CD4-positive, alpha-beta T cell (primary cell): Measurements from ENCODE around the gene ACTBL2. TPM values are rescaled to one million over a fixed set of nuclear protein-coding genes. Genes with fewer than 3 reads are reported as not detected.

Experiments
- ATAC-seq: fragments of 200-7000 bp; cut with Tn5 transposase; one replicate; pipeline ENCODE4 v1.10.0; 2022; ENCODE audit warnings: mild to moderate bottlenecking; ENCODE audit not compliant: poor library complexity
- CTCF ChIA-PET: fragments of 350-600 bp; sonication (Branson Sonifier 250); formaldehyde crosslinking; loops from one replicate; lab custom pipeline; 2021; ENCODE audit warnings: antibody characterized with exemption, inconsistent platforms; lab: Charles Lee
- POLR2A ChIA-PET: fragments of 350-600 bp; sonication (Branson Sonifier 250); formaldehyde crosslinking; loops from one replicate; lab custom pipeline; 2021; ENCODE audit warnings: antibody characterized with exemption, inconsistent platforms; lab: Charles Lee
- DNase-seq, 14 experiments: peaks; one replicate each; pipeline ENCODE4 v3.0.0-alpha.2; 2013 to 2020; ENCODE audit warnings: mixed read lengths in 2 of 14
- H3K27ac ChIP-seq, 2 donors: one replicate each; pipeline versions ENCODE4 v1.5.1 to v1.7.0; 2013; ENCODE audit warnings: low read length in 2 of 2, low read depth in 1 of 2, mild to moderate bottlenecking in 1 of 2
- H3K27me3 ChIP-seq, 2 experiments: 1 replicate in 1 of 2; 2 replicates in 1 of 2; pipeline versions ENCODE4 v1.6.1 to v1.7.0; 2013; ENCODE audit warnings: low read length in 2 of 2, control low read depth in 1 of 2, mild to moderate bottlenecking in 1 of 2, moderate library complexity in 1 of 2; ENCODE audit not compliant: insufficient read depth in 2 of 2, control insufficient read depth in 1 of 2
- H3K36me3 ChIP-seq: one replicate; pipeline ENCODE4 v1.6.1; 2013; ENCODE audit warnings: low read length, control low read depth; ENCODE audit not compliant: insufficient read depth
- H3K4me1 ChIP-seq: one replicate; pipeline ENCODE4 v1.6.1; 2013; ENCODE audit warnings: low read length, control low read depth; ENCODE audit not compliant: insufficient read depth
- H3K4me3 ChIP-seq: one replicate; pipeline ENCODE4 v1.5.1; 2013; ENCODE audit warnings: mild to moderate bottlenecking, low read length, moderate library complexity
- H3K9me3 ChIP-seq, 2 experiments: 1 replicate in 1 of 2; 2 replicates in 1 of 2; pipeline versions ENCODE4 v1.6.1 to v1.7.0; 2013; ENCODE audit warnings: low read length in 2 of 2, mild to moderate bottlenecking in 2 of 2, control low read depth in 1 of 2, moderate library complexity in 1 of 2; ENCODE audit not compliant: control insufficient read depth in 1 of 2, insufficient read depth in 1 of 2
- H3K27ac Mint-ChIP-seq: one replicate; pipeline ENCODE4 v1.8.0; 2020; ENCODE audit warnings: mixed read lengths
- H3K27me3 Mint-ChIP-seq: one replicate; pipeline ENCODE4 v1.8.0; 2021; ENCODE audit warnings: mixed read lengths
- H3K36me3 Mint-ChIP-seq: one replicate; pipeline ENCODE4 v1.8.0; 2021; ENCODE audit warnings: low read depth, mixed read lengths
- H3K4me1 Mint-ChIP-seq: one replicate; pipeline ENCODE4 v1.8.0; 2021; ENCODE audit warnings: low read depth, mixed read lengths
- H3K4me3 Mint-ChIP-seq: one replicate; pipeline ENCODE4 v1.8.0; 2020; ENCODE audit warnings: mild to moderate bottlenecking, mixed read lengths
- H3K9me3 Mint-ChIP-seq: one replicate; pipeline ENCODE4 v1.8.0; 2020; ENCODE audit warnings: mixed read lengths
- intact Hi-C, 2 experiments: fragments of 100-400 bp; cut with DNase I in 1 of 2; cut with micrococcal nuclease in 1 of 2; formaldehyde crosslinking; loops; one replicate each; pipeline versions ENCODE4 v1.15.1 to v1.9.0; 2023 to 2025; cut with DNase I, micrococcal nuclease
- total RNA-seq, 174 experiments: library from RNA in 2 of 174; stranded (reverse) in 2 of 174; gene quantifications; one replicate each; pipeline ENCODE4 v1.2.3 and lab custom pipeline; 2021 to 2026
- TF ChIP-seq, protein P1 (sequence below): fragments of 200-600 bp; IDR thresholded peaks from one replicate; pipeline ENCODE4 v1.8.0; 2022; ENCODE audit warnings: antibody characterized with exemption, mild to moderate bottlenecking

Gene ACTBL2
- total RNA-seq, 2 experiments from 2014 or later = not detected

- H3K4me3 Mint-ChIP-seq = no peak overlapping the region
- H3K36me3 Mint-ChIP-seq = no peaks in the 10 kb centered on the region
- no peaks in the 10 kb centered on the region for H3K9me3 Mint-ChIP-seq
- TF ChIP-seq, protein P1, sequence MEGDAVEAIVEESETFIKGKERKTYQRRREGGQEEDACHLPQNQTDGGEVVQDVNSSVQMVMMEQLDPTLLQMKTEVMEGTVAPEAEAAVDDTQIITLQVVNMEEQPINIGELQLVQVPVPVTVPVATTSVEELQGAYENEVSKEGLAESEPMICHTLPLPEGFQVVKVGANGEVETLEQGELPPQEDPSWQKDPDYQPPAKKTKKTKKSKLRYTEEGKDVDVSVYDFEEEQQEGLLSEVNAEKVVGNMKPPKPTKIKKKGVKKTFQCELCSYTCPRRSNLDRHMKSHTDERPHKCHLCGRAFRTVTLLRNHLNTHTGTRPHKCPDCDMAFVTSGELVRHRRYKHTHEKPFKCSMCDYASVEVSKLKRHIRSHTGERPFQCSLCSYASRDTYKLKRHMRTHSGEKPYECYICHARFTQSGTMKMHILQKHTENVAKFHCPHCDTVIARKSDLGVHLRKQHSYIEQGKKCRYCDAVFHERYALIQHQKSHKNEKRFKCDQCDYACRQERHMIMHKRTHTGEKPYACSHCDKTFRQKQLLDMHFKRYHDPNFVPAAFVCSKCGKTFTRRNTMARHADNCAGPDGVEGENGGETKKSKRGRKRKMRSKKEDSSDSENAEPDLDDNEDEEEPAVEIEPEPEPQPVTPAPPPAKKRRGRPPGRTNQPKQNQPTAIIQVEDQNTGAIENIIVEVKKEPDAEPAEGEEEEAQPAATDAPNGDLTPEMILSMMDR = no peak
- H3K27ac Mint-ChIP-seq = no peak overlapping the region
- H3K4me1 ChIP-seq = peaks cover 18% of the 10 kb centered on the region
- intact Hi-C loops = loop anchor here in 1 of 2 experiments (10.0 kb wide), 1 partner anchor 587 kb away; the partner anchor contains the start of gene SETD9
- ATAC-seq (no peak), DNase-seq (no peak)
- no peaks in the 10 kb centered on the region for H3K36me3 ChIP-seq
- H3K4me1 Mint-ChIP-seq = peaks cover 28% of the 10 kb centered on the region
- H3K27me3 Mint-ChIP-seq = no peaks in the 10 kb centered on the region
- no peak overlapping the region for H3K27ac ChIP-seq
- ChIA-PET POLR2A (no interaction called here), CTCF (no interaction called here)
- no peak overlapping the region for H3K4me3 ChIP-seq
- no peaks in the 10 kb centered on the region for H3K27me3 ChIP-seq
- H3K9me3 ChIP-seq = no peaks in the 10 kb centered on the region
Measured at GRCh38 chr5:57491369-57491965, 8.9 kb upstream of the ACTBL2 start.

GRCh38 chr5:57488215-57488955 lies 5.8 kb upstream of the ACTBL2 start:
- intact Hi-C loops = no loop called here
- TF ChIP-seq, protein P1 = no peak
- ChIA-PET CTCF (no interaction called here), POLR2A (interaction anchor here (0.6 kb wide), 1 partner anchor 393 kb away, joined by 3 read pairs; no protein-coding TSS in a partner anchor)
- H3K27ac Mint-ChIP-seq = no peak overlapping the region
- ATAC-seq = no peak
- peaks cover under 1% of the 10 kb centered on the region for H3K4me1 Mint-ChIP-seq
- Histone ChIP-seq H3K27ac (no peak overlapping the region), H3K9me3 (no peaks in the 10 kb centered on the region), H3K36me3 (no peaks in the 10 kb centered on the region), H3K27me3 (no peaks in the 10 kb centered on the region), H3K4me1 (no peaks in the 10 kb centered on the region), H3K4me3 (no peak overlapping the region)
- H3K27me3 Mint-ChIP-seq = no peaks in the 10 kb centered on the region
- no peaks in the 10 kb centered on the region for H3K36me3 Mint-ChIP-seq
- no peak overlapping the region for H3K4me3 Mint-ChIP-seq
- no peak for DNase-seq
- H3K9me3 Mint-ChIP-seq = no peaks in the 10 kb centered on the region

DNA sequence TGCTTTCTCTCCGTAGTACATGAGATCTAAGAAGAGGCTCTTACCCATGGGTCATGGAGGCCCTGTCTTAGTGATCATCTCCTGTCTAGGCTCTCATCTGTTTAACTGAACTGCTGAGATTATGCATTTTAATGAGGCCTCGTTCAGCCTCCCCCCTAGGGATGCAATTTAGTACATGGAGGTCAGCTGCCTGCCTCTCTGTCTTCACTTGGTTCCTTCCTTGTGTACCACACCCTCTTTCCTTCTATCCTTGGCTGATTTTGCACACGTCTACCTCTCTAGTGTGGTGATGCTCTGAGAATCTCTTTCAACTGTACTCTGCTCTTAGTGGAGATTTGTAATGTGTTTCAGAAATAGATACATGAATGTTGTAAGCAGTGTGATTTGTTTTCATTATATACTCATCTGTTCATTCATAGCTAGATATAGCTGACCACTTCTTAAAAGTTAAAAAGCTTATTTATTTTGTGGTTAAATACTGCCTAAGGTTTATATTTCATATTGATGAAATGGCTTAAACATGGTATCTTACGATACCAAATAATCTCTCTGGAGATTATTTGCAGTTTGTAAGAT lies 3.5 kb upstream of the ACTBL2 start:
- no peak for DNase-seq
- ChIA-PET CTCF (no interaction called here), POLR2A (interaction anchor here (1.9 kb wide), 1 partner anchor 9 kb away, joined by 5 read pairs; no protein-coding TSS in a partner anchor)
- Histone ChIP-seq H3K4me3 (no peak overlapping the region), H3K4me1 (no peaks in the 10 kb centered on the region), H3K36me3 (no peaks in the 10 kb centered on the region), H3K9me3 (no peaks in the 10 kb centered on the region), H3K27ac (no peak overlapping the region), H3K27me3 (no peaks in the 10 kb centered on the region)
- TF ChIP-seq, protein P1 = no peak
- intact Hi-C loops = no loop called here
- H3K4me3 Mint-ChIP-seq = no peak overlapping the region
- H3K4me1 Mint-ChIP-seq = no peaks in the 10 kb centered on the region
- H3K36me3 Mint-ChIP-seq = no peaks in the 10 kb centered on the region
- no peak for ATAC-seq
- no peaks in the 10 kb centered on the region for H3K9me3 Mint-ChIP-seq
- H3K27me3 Mint-ChIP-seq = no peaks in the 10 kb centered on the region
- H3K27ac Mint-ChIP-seq = no peak overlapping the region
